H9 (cell line): Measurements from ENCODE around the gene NSRP1. TPM values are rescaled to one million over a fixed set of nuclear protein-coding genes. Genes with fewer than 3 reads are reported as not detected.

Experiments
- DNase-seq: peaks from one replicate; pipeline ENCODE4 v3.0.0-alpha.2; 2017
- H2AFZ ChIP-seq: one replicate; pipeline ENCODE4 v1.6.1; 2013; ENCODE audit warnings: mild to moderate bottlenecking, low read length, control low read depth, moderate library complexity
- H2AK5ac ChIP-seq: 2 replicates; pipeline ENCODE4 v1.6.1; 2013; ENCODE audit warnings: low read length, control low read depth, mixed read lengths; ENCODE audit not compliant: insufficient read length
- H2BK120ac ChIP-seq: one replicate; pipeline ENCODE4 v1.6.1; 2013; ENCODE audit warnings: low read depth, mild to moderate bottlenecking, low read length, control low read depth, inconsistent platforms; ENCODE audit not compliant: poor library complexity, severe bottlenecking
- H2BK12ac ChIP-seq: 2 replicates; pipeline ENCODE4 v1.6.1; 2013; ENCODE audit warnings: low read length, control low read depth, mixed read lengths, low read depth; ENCODE audit not compliant: insufficient read length
- H2BK15ac ChIP-seq: 2 replicates; pipeline ENCODE4 v1.6.1; 2013; ENCODE audit warnings: low read depth, low read length, control low read depth
- H2BK20ac ChIP-seq: one replicate; pipeline ENCODE4 v1.6.1; 2013; ENCODE audit warnings: low read depth, mild to moderate bottlenecking, low read length, control low read depth, inconsistent platforms; ENCODE audit not compliant: poor library complexity, severe bottlenecking
- H2BK5ac ChIP-seq: 2 replicates; pipeline ENCODE4 v1.6.1; 2013; ENCODE audit warnings: low read length, control low read depth, mixed read lengths; ENCODE audit not compliant: insufficient read length
- H3K14ac ChIP-seq: 2 replicates; pipeline ENCODE4 v1.6.1; 2013; ENCODE audit warnings: low read length, control low read depth; ENCODE audit not compliant: insufficient read depth
- H3K18ac ChIP-seq: 2 replicates; pipeline ENCODE4 v1.6.1; 2013; ENCODE audit warnings: low read depth, mild to moderate bottlenecking, mixed read lengths, low read length, control low read depth; ENCODE audit not compliant: insufficient read length
- H3K23ac ChIP-seq: 2 replicates; pipeline ENCODE4 v1.6.1; 2013; ENCODE audit warnings: low read length, control low read depth, mixed read lengths, low read depth; ENCODE audit not compliant: insufficient read length
- H3K23me2 ChIP-seq: 2 replicates; pipeline ENCODE4 v1.6.1; 2013; ENCODE audit warnings: low read depth, mild to moderate bottlenecking, mixed read lengths, low read length, control low read depth; ENCODE audit not compliant: insufficient read length, poor library complexity, severe bottlenecking
- H3K27ac ChIP-seq: 2 replicates; pipeline ENCODE4 v1.5.1; 2013; ENCODE audit warnings: low read length, control low read depth, mixed read lengths, low read depth; ENCODE audit not compliant: insufficient read length
- H3K27me3 ChIP-seq: 2 replicates; pipeline ENCODE4 v1.6.1; 2013; ENCODE audit warnings: low read length, control low read depth, inconsistent platforms; ENCODE audit not compliant: insufficient read depth
- H3K4ac ChIP-seq: 2 replicates; pipeline ENCODE4 v1.6.1; 2013; ENCODE audit warnings: low read depth, mild to moderate bottlenecking, control low read depth, inconsistent platforms, low read length, moderate library complexity
- H3K4me1 ChIP-seq: 2 replicates; pipeline ENCODE4 v1.6.1; 2013; ENCODE audit warnings: low read length, control low read depth, inconsistent platforms; ENCODE audit not compliant: insufficient read depth
- H3K4me2 ChIP-seq: 2 replicates; pipeline ENCODE4 v1.6.1; 2013; ENCODE audit warnings: low read length, control low read depth, mixed read lengths; ENCODE audit not compliant: insufficient read length, insufficient read depth
- H3K56ac ChIP-seq: 2 replicates; pipeline ENCODE4 v1.6.1; 2013; ENCODE audit warnings: low read depth, mild to moderate bottlenecking, mixed read lengths, low read length, control low read depth; ENCODE audit not compliant: insufficient read length
- H3K79me1 ChIP-seq: 2 replicates; pipeline ENCODE4 v1.6.1; 2013; ENCODE audit warnings: low read depth, mild to moderate bottlenecking, moderate library complexity, low read length, control low read depth, inconsistent platforms; ENCODE audit not compliant: insufficient read depth, poor library complexity, severe bottlenecking
- H3K79me2 ChIP-seq: 2 replicates; pipeline ENCODE4 v1.6.1; 2013; ENCODE audit warnings: low read length, control low read depth, inconsistent platforms; ENCODE audit not compliant: insufficient read depth
- H3K9ac ChIP-seq: 2 replicates; pipeline ENCODE4 v1.6.1; 2013; ENCODE audit warnings: low read length, control low read depth, mixed read lengths; ENCODE audit not compliant: insufficient read length; ENCODE audit errors: extremely low read depth
- H3K9me3 ChIP-seq: one replicate; pipeline ENCODE4 v1.6.1; 2013; ENCODE audit warnings: low read depth, low read length, inconsistent platforms; ENCODE audit not compliant: control insufficient read depth
- H3T11ph ChIP-seq: one replicate; pipeline ENCODE4 v1.6.1; 2013; ENCODE audit warnings: mild to moderate bottlenecking, low read length, control low read depth, inconsistent platforms
- H4K20me1 ChIP-seq: one replicate; pipeline ENCODE4 v1.6.1; 2013; ENCODE audit not compliant: control insufficient read depth, insufficient read length, insufficient read depth
- H4K5ac ChIP-seq: 2 replicates; pipeline ENCODE4 v1.6.1; 2013; ENCODE audit warnings: low read depth, mild to moderate bottlenecking, mixed read lengths, low read length, control low read depth; ENCODE audit not compliant: insufficient read length
- H4K8ac ChIP-seq: replicated peaks from 2 replicates; pipeline ENCODE4 v1.6.1; 2013; ENCODE audit warnings: low read length, control low read depth, mixed read lengths, low read depth; ENCODE audit not compliant: insufficient read length
- H4K91ac ChIP-seq: 2 replicates; pipeline ENCODE4 v1.6.1; 2013; ENCODE audit warnings: low read depth, mild to moderate bottlenecking, moderate library complexity, mixed read lengths, low read length, control low read depth; ENCODE audit not compliant: insufficient read length
- H3K27ac Mint-ChIP-seq, 3 experiments: 2 replicates in 2 of 3; 3 replicates in 1 of 3; pipeline ENCODE4 v1.8.0; 2020 to 2021; ENCODE audit warnings: mixed read lengths in 3 of 3, mild to moderate bottlenecking in 1 of 3, moderate library complexity in 1 of 3
- H3K27me3 Mint-ChIP-seq: 2 replicates; pipeline ENCODE4 v1.8.0; 2021; ENCODE audit warnings: low read depth, mild to moderate bottlenecking, moderate library complexity, mixed read lengths
- H3K36me3 Mint-ChIP-seq, 3 experiments: 2 replicates in 2 of 3; 3 replicates in 1 of 3; pipeline ENCODE4 v1.8.0; 2020 to 2021; ENCODE audit warnings: low read depth in 3 of 3, mixed read lengths in 3 of 3; ENCODE audit not compliant: insufficient read depth in 1 of 3
- H3K4me1 Mint-ChIP-seq, 2 experiments: 2 replicates each; pipeline ENCODE4 v1.8.0; 2020; ENCODE audit warnings: mixed read lengths in 2 of 2
- H3K4me3 Mint-ChIP-seq, 2 experiments: 2 replicates in 1 of 2; 3 replicates in 1 of 2; pipeline ENCODE4 v1.8.0; 2020 to 2021; ENCODE audit warnings: mild to moderate bottlenecking in 2 of 2, mixed read lengths in 2 of 2, moderate library complexity in 1 of 2
- H3K9me3 Mint-ChIP-seq, 2 experiments: 2 replicates in 1 of 2; 3 replicates in 1 of 2; pipeline ENCODE4 v1.8.0; 2020; ENCODE audit warnings: mild to moderate bottlenecking in 2 of 2, mixed read lengths in 2 of 2, moderate library complexity in 1 of 2
- CTCF ChIP-seq: fragments of 200-600 bp; sonication (generic); conservative IDR thresholded peaks from 3 replicates; pipeline ENCODE4 v1.8.0; 2021; ENCODE audit warnings: antibody characterized with exemption, mild to moderate bottlenecking
- total RNA-seq: library from RNA; stranded (reverse); gene quantifications from 2 replicates; pipeline ENCODE4 v1.2.1, GENCODE V29; 2021

NSRP1 gene
- total RNA-seq, 1 experiment from 2014 or later = 33.3 TPM

- Histone ChIP-seq H3K4me1 (no peaks in the 10 kb centered on the region), H2AFZ (no peak overlapping the region), H4K20me1 (no peaks in the 10 kb centered on the region), H3K14ac (no peak overlapping the region), H3K56ac (no peak overlapping the region), H2BK5ac (no peak overlapping the region), H3K9me3 (no peaks in the 10 kb centered on the region), H2BK20ac (no peak overlapping the region), H2BK15ac (no peak overlapping the region), H3K23me2 (no peaks in the 10 kb centered on the region), H3K9ac (no peak overlapping the region), H2BK12ac (no peak overlapping the region), H4K5ac (no peak overlapping the region), H3K27me3 (no peaks in the 10 kb centered on the region), H3K18ac (no peak overlapping the region), H2AK5ac (no peak overlapping the region), H3K79me2 (peaks cover 4% of the 10 kb centered on the region; the same call in 1 of the 2 replicates), H4K91ac (no peak overlapping the region), H3K4ac (no peak overlapping the region), H3T11ph (no peak overlapping the region), H3K23ac (no peak overlapping the region), H3K4me2 (no peak overlapping the region), H4K8ac (no peak overlapping the region), H2BK120ac (no peak overlapping the region), H3K27ac (no peak overlapping the region), H3K79me1 (no peaks in the 10 kb centered on the region)
- Mint-ChIP-seq H3K4me1 (peaks cover 2 to 3% of the 10 kb centered on the region in 2 experiments; a peak in 3 of 4 replicates), H3K4me3 (no peak overlapping the region), H3K27me3 (no peaks in the 10 kb centered on the region), H3K9me3 (no peaks in the 10 kb centered on the region), H3K27ac (no peak overlapping the region), H3K36me3 (peaks cover 0 to 3% (median under 1%) of the 10 kb centered on the region in 3 experiments; a peak in 4 of 7 replicates)
- no peak for TF ChIP-seq CTCF
- DNase-seq = no peak
Observed at GRCh38 chr17:30112794-30113193, 3.8 kb upstream of the NSRP1 start.
